Measurements from ENCODE around the gene DGCR6L. TPM values are rescaled to one million over a fixed set of nuclear protein-coding genes. Genes with fewer than 3 reads are reported as not detected.
A peak's percentile ranks its signal among the peaks of the same experiment; 100 is the strongest.
"Not testable (repeated sequence)": the region's sequence is repeated elsewhere in the genome, so short reads cannot be mapped to it uniquely, and the experiment has no call there.

The DGCR6L gene
- total RNA-seq, 4 donors from 2014 or later: 27.7 to 52.3 (median 36.9) TPM

DNA sequence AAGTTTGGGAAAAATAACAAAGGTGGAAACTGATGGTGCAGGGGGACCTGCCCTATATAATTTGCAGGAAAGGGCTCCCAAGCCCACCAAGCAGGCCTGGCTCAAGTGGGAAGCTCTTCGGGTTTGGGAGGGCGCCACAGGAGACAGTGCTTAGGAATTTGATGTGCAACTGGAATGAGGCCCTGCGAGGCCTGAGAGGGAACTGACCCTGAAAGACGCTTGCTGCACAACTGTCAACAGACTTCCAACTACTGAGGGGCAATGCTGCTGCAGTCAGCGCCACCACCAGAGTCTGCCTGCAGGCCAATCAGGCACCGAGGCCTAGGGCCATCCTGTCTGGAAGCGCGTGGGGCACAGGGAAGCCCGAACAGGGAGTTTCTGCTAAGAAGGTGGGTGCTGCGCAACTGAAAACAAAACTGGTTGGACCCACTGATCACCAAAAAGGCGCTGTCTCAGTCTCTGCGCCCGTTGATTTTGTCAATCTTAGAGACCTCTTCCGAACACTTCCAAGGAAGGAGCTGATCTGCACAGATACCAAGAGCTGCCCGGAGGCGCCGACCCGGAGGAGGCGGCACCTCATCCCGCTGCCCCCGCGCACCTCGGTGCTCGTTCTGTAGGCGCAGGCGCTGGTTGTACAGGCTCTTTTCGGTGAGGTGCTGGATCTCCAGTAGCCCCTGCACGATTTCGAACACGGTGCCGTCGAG, 667 bp downstream of the DGCR6L start:
- Histone ChIP-seq H3K4me1 (peaks cover 15 to 34% (median 24%) of the 10 kb centered on the region in 4 donors), H3K36me3 (no peaks in the 10 kb centered on the region), H3K27ac (peak overlapping the region; percentile 80 to 91 (median 88)), H3K4me3 (peak overlapping the region; percentile 74 to 93 (median 74)), H3K27me3 (no peaks in the 10 kb centered on the region), H3K9me3 (no peaks in the 10 kb centered on the region)
- WGBS, 2 donors (ENCODE audit: low coverage in 1 of 2): 7 to 10% methylated on average over 2 to 22 of the region's 32 CpGs
- in situ Hi-C loops (cut with MboI; ENCODE audit: low pct_ligation_motif_present in 1 of 4, low pct_unique_long_range_greater_than_20kb in 1 of 4, low sequenced_read_pairs in 3 of 4): no loop called here
- TF ChIP-seq POLR2AphosphoS5 (IDR thresholded peaks at IDR 0.05): no peak
- no peak for TF ChIP-seq POLR2A (IDR thresholded peaks at IDR 0.05)
- no peak for TF ChIP-seq EP300 (IDR thresholded peaks at IDR 0.05; ENCODE audit: low read depth)
- no peak for TF ChIP-seq CTCF (IDR thresholded peaks at IDR 0.05)
- DNase-seq: no peak
- intact Hi-C loops (cut with DNase I; ENCODE audit: low total_unique reads): no loop called here

- H3K4me3 ChIP-seq; in situ Hi-C loops (cut with MboI; ENCODE audit: low pct_ligation_motif_present in 1 of 4, low pct_unique_long_range_greater_than_20kb in 1 of 4, low sequenced_read_pairs in 3 of 4); H3K9me3 ChIP-seq; H3K27ac ChIP-seq; DNase-seq; H3K36me3 ChIP-seq; H3K27me3 ChIP-seq; intact Hi-C loops (cut with DNase I; ENCODE audit: low total_unique reads): not testable (repeated sequence)
- H3K4me1 ChIP-seq: peaks cover 15 to 34% (median 24%) of the 10 kb centered on the region in 4 donors
- 13 to 67% methylated on average over 1 to 6 of the region's 6 CpGs for WGBS, 2 donors (ENCODE audit: low coverage in 1 of 2)
Measured at GRCh38 chr22:20318043-20318688, 1.7 kb downstream of the DGCR6L start.

- H3K4me3 ChIP-seq; H3K36me3 ChIP-seq; in situ Hi-C loops (cut with MboI; ENCODE audit: low pct_ligation_motif_present in 1 of 4, low pct_unique_long_range_greater_than_20kb in 1 of 4, low sequenced_read_pairs in 3 of 4); H3K9me3 ChIP-seq; intact Hi-C loops (cut with DNase I; ENCODE audit: low total_unique reads); H3K27ac ChIP-seq; H3K27me3 ChIP-seq: not testable (repeated sequence)
- 50% methylated on average over 8 of the region's 8 CpGs; no CpG with 5 or more reads in 1 of the 2 donors for WGBS, 2 donors (ENCODE audit: low coverage in 1 of 2)
- DNase-seq: peak; percentile 5
- H3K4me1 ChIP-seq: peaks cover 15 to 34% (median 24%) of the 10 kb centered on the region in 4 donors
- TF ChIP-seq CTCF (IDR thresholded peaks at IDR 0.05): peak; percentile 32 to 55 (median 49)
Measured at GRCh38 chr22:20317402-20318042, 2.3 kb downstream of the DGCR6L start.

- Histone ChIP-seq H3K36me3 (no peaks in the 10 kb centered on the region), H3K4me3 (no peak overlapping the region), H3K27ac (no peak overlapping the region), H3K27me3 (no peaks in the 10 kb centered on the region), H3K4me1 (peaks cover 15 to 34% (median 24%) of the 10 kb centered on the region in 4 donors), H3K9me3 (no peaks in the 10 kb centered on the region)
- in situ Hi-C loops (cut with MboI; ENCODE audit: low pct_ligation_motif_present in 1 of 4, low pct_unique_long_range_greater_than_20kb in 1 of 4, low sequenced_read_pairs in 3 of 4): no loop called here
- DNase-seq: peak; percentile 6
- 89 to 97% methylated on average over 5 to 8 of the region's 8 CpGs for WGBS, 2 donors (ENCODE audit: low coverage in 1 of 2)
- no peak for TF ChIP-seq CTCF (IDR thresholded peaks at IDR 0.05)
- no peak for TF ChIP-seq POLR2A (IDR thresholded peaks at IDR 0.05)
- TF ChIP-seq POLR2AphosphoS5 (IDR thresholded peaks at IDR 0.05): no peak
- TF ChIP-seq EP300 (IDR thresholded peaks at IDR 0.05; ENCODE audit: low read depth): no peak
- intact Hi-C loops (cut with DNase I; ENCODE audit: low total_unique reads): no loop called here
Measured at GRCh38 chr22:20316844-20317401, 2.9 kb downstream of the DGCR6L start.

All from transverse colon (tissue), 4 donors.